ENCODE results near the gene HPN. TPM values are rescaled to one million over a fixed set of nuclear protein-coding genes. Genes with fewer than 3 reads are reported as not detected.

HPN gene
- total and polyA plus RNA-seq, 2 experiments from 2014 or later = 14.0 to 17.4 TPM

DNA sequence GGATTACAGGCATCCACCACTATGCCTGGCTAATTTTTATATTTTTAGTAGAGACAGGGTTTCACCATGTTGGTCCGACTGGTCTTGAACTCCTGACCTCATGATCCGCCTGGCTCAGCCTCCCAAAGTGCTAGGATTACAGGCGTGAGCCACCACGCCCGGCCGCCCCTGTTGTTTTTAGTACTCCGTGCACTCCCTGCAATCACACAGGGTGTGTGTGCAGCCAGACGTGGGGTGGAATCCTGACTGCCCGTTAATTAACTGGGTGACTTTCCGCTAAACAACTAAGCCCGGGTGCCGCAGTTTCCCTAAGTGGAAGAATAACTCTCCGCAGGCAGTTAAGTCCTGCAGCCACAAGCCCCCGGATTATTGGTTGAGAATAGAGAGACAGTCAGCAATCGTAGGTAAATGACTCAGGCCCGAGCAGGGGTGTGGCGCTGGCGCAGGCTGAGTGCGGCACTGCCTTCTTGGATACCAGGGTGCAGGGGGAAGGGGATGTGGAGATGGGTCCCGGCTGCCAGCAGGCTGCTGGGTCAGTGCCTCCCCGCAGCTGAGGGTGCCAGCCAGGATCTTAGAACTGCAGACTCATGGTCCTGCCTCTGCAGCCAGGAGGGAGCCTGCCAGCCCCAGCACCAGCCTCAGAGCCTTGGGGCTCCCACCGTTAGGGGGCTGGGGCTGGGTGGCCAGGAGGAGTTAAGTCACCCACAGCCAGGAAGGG is 68.0 kb downstream of the HPN start (continued):
- TF ChIP-seq, protein P1, sequence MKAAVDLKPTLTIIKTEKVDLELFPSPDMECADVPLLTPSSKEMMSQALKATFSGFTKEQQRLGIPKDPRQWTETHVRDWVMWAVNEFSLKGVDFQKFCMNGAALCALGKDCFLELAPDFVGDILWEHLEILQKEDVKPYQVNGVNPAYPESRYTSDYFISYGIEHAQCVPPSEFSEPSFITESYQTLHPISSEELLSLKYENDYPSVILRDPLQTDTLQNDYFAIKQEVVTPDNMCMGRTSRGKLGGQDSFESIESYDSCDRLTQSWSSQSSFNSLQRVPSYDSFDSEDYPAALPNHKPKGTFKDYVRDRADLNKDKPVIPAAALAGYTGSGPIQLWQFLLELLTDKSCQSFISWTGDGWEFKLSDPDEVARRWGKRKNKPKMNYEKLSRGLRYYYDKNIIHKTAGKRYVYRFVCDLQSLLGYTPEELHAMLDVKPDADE (IDR thresholded peaks at IDR 0.05) = no peak
- TF ChIP-seq, protein P2, sequence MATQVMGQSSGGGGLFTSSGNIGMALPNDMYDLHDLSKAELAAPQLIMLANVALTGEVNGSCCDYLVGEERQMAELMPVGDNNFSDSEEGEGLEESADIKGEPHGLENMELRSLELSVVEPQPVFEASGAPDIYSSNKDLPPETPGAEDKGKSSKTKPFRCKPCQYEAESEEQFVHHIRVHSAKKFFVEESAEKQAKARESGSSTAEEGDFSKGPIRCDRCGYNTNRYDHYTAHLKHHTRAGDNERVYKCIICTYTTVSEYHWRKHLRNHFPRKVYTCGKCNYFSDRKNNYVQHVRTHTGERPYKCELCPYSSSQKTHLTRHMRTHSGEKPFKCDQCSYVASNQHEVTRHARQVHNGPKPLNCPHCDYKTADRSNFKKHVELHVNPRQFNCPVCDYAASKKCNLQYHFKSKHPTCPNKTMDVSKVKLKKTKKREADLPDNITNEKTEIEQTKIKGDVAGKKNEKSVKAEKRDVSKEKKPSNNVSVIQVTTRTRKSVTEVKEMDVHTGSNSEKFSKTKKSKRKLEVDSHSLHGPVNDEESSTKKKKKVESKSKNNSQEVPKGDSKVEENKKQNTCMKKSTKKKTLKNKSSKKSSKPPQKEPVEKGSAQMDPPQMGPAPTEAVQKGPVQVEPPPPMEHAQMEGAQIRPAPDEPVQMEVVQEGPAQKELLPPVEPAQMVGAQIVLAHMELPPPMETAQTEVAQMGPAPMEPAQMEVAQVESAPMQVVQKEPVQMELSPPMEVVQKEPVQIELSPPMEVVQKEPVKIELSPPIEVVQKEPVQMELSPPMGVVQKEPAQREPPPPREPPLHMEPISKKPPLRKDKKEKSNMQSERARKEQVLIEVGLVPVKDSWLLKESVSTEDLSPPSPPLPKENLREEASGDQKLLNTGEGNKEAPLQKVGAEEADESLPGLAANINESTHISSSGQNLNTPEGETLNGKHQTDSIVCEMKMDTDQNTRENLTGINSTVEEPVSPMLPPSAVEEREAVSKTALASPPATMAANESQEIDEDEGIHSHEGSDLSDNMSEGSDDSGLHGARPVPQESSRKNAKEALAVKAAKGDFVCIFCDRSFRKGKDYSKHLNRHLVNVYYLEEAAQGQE (IDR thresholded peaks at IDR 0.05; ENCODE audit: unreplicated experiment) = no peak
- TF ChIP-seq EZH2phosphoT487 (IDR thresholded peaks at IDR 0.05; ENCODE audit: unreplicated experiment) (no peak), EZH2 (IDR thresholded peaks at IDR 0.05; ENCODE audit: low read depth, unreplicated experiment) (no peak)

DNA sequence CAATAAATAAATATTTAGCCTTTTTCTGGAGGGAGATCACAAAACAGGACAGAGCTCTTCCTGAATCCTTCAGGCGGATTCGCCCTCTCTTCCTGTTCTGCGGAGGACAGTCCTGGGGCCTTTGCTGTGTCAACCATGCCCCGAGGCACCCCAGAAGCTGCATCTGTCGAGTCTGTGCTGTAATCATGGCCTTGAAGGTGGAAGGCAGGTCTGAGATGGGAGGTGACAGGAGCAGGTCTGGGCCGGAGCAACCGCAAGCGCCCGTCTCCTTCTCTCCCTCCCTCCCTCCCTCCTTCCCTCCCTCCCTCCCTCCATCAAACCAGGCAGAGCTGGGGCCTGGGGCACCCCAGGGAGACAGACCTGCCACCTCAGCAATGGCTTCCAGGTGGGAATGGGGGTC is 69.5 kb downstream of the HPN start:
- Histone ChIP-seq H4K20me1 (replicated peaks; ENCODE audit: insufficient read depth) (no peaks in the 10 kb centered on the region), H3K27me3 (ENCODE audit: insufficient read depth) (no peaks in the 10 kb centered on the region), H3K9me2 (ENCODE audit: insufficient read depth) (no peaks in the 10 kb centered on the region), H3K36me3 (ENCODE audit: insufficient read depth) (no peaks in the 10 kb centered on the region), H3K79me2 (replicated peaks; ENCODE audit: insufficient read depth) (no peaks in the 10 kb centered on the region), H3K4me2 (no peak overlapping the region), H2AFZ (no peak overlapping the region), H3K4me3 (no peak overlapping the region), H3K27ac (ENCODE audit: low read depth) (no peak overlapping the region), H3K4me1 (ENCODE audit: insufficient read depth) (peaks cover 16% of the 10 kb centered on the region), H3F3A (replicated peaks; ENCODE audit: low read depth) (no peaks in the 10 kb centered on the region)
- H3K27ac Mint-ChIP-seq = no peak overlapping the region
- H3K9me3 Mint-ChIP-seq = no peaks in the 10 kb centered on the region; the same call in 2 of the 3 replicates
- H3K4me3 Mint-ChIP-seq = no peak overlapping the region
- H3K36me3 Mint-ChIP-seq (ENCODE audit: low read depth) = peaks cover 10% of the 10 kb centered on the region; the same call in 1 of the 3 replicates
- peaks cover 32% of the 10 kb centered on the region for H3K4me1 Mint-ChIP-seq
- H3K27me3 Mint-ChIP-seq (ENCODE audit: insufficient read depth, low read depth, poor library complexity) = peaks cover 23% of the 10 kb centered on the region
- ATAC-seq (no peak), DNase-seq (ENCODE audit: low spot score) (no peak)
- TF ChIP-seq ZNF114 (CRISPR knock-in tag; IDR thresholded peaks at IDR 0.05) (no peak), ZNF331 (CRISPR knock-in tag; IDR thresholded peaks at IDR 0.05; ENCODE audit: low read depth) (no peak), JUNB (IDR thresholded peaks at IDR 0.05; ENCODE audit: unreplicated experiment) (no peak), STAT1 (IDR thresholded peaks at IDR 0.05; ENCODE audit: unreplicated experiment) (no peak), EZH2phosphoT487 (IDR thresholded peaks at IDR 0.05; ENCODE audit: unreplicated experiment) (no peak), EZH2 (IDR thresholded peaks at IDR 0.05; ENCODE audit: low read depth, unreplicated experiment) (no peak), POLR2AphosphoS5 (IDR thresholded peaks at IDR 0.05; ENCODE audit: low read depth) (no peak), CREB1 (CRISPR knock-in tag; IDR thresholded peaks at IDR 0.05; ENCODE audit: low read depth) (no peak)
- TF ChIP-seq, protein P1 (IDR thresholded peaks at IDR 0.05) = no peak
- TF ChIP-seq, protein P2 (IDR thresholded peaks at IDR 0.05; ENCODE audit: unreplicated experiment) = no peak
- TF ChIP-seq, protein P3, sequence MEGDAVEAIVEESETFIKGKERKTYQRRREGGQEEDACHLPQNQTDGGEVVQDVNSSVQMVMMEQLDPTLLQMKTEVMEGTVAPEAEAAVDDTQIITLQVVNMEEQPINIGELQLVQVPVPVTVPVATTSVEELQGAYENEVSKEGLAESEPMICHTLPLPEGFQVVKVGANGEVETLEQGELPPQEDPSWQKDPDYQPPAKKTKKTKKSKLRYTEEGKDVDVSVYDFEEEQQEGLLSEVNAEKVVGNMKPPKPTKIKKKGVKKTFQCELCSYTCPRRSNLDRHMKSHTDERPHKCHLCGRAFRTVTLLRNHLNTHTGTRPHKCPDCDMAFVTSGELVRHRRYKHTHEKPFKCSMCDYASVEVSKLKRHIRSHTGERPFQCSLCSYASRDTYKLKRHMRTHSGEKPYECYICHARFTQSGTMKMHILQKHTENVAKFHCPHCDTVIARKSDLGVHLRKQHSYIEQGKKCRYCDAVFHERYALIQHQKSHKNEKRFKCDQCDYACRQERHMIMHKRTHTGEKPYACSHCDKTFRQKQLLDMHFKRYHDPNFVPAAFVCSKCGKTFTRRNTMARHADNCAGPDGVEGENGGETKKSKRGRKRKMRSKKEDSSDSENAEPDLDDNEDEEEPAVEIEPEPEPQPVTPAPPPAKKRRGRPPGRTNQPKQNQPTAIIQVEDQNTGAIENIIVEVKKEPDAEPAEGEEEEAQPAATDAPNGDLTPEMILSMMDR (conservative IDR thresholded peaks at IDR 0.05; ENCODE audit: low read depth in 2 of 2) = no peak

Data from GM23338 (cell line).